ENCODE data around the gene TRAPPC5.

Gene TRAPPC5

GRCh38 chr19:7716762-7717161, 36.1 kb downstream of the TRAPPC5 start:
- TF ChIP-seq SPI1 (IDR thresholded peaks at IDR 0.05; ENCODE audit: borderline replicate concordance, low read depth): no peak
- TF ChIP-seq CTCF (IDR thresholded peaks at IDR 0.05; ENCODE audit: insufficient read depth, low read length): no peak
- TF ChIP-seq GABPA (IDR thresholded peaks at IDR 0.05; ENCODE audit: low read depth): no peak
- no peak for TF ChIP-seq POLR2AphosphoS5 (IDR thresholded peaks at IDR 0.05; ENCODE audit: low read depth)
- no peaks in the 10 kb centered on the region for H3K27me3 ChIP-seq (ENCODE audit: insufficient read depth, poor library complexity, severe bottlenecking)
- no peak overlapping the region for H3K4me3 ChIP-seq (replicated peaks; ENCODE audit: insufficient read depth, low read length)

GRCh38 chr19:7718668-7719067, 38.0 kb downstream of the TRAPPC5 start:
- TF ChIP-seq CTCF (IDR thresholded peaks at IDR 0.05; ENCODE audit: insufficient read depth, low read length) (no peak), POLR2AphosphoS5 (IDR thresholded peaks at IDR 0.05; ENCODE audit: low read depth) (no peak), SPI1 (IDR thresholded peaks at IDR 0.05; ENCODE audit: borderline replicate concordance, low read depth) (no peak), REST (IDR thresholded peaks at IDR 0.05; ENCODE audit: insufficient replicate concordance, low read depth) (no peak), GABPA (IDR thresholded peaks at IDR 0.05; ENCODE audit: low read depth) (no peak)
- DNase-seq (ENCODE audit: low read depth in 1 of 2, low spot score in 1 of 2): no peak
- Histone ChIP-seq H3K27ac (replicated peaks) (no peak overlapping the region), H3K4me3 (replicated peaks; ENCODE audit: insufficient read depth, low read length) (no peak overlapping the region), H3K27me3 (ENCODE audit: insufficient read depth, poor library complexity, severe bottlenecking) (no peaks in the 10 kb centered on the region)

More at GRCh38 chr19:7716762-7717161, 36.1 kb downstream of the TRAPPC5 start:
- H3K27ac ChIP-seq (replicated peaks): no peak overlapping the region; the same call in 1 of the 2 replicates
- no peak for DNase-seq (ENCODE audit: low read depth in 1 of 2, low spot score in 1 of 2)

GRCh38 chr19:7720351-7720750, 39.7 kb downstream of the TRAPPC5 start:
- H3K27me3 ChIP-seq (ENCODE audit: insufficient read depth, poor library complexity, severe bottlenecking): no peaks in the 10 kb centered on the region
- TF ChIP-seq POLR2AphosphoS5 (IDR thresholded peaks at IDR 0.05; ENCODE audit: low read depth) (no peak), GABPA (IDR thresholded peaks at IDR 0.05; ENCODE audit: low read depth) (no peak), SPI1 (IDR thresholded peaks at IDR 0.05; ENCODE audit: borderline replicate concordance, low read depth) (no peak), CTCF (IDR thresholded peaks at IDR 0.05; ENCODE audit: insufficient read depth, low read length) (no peak), REST (IDR thresholded peaks at IDR 0.05; ENCODE audit: insufficient replicate concordance, low read depth) (no peak)
- DNase-seq (ENCODE audit: low read depth in 1 of 2, low spot score in 1 of 2): no peak

GRCh38 chr19:7722231-7722651, 41.6 kb downstream of the TRAPPC5 start:
- H3K27me3 ChIP-seq (ENCODE audit: insufficient read depth, poor library complexity, severe bottlenecking): no peaks in the 10 kb centered on the region
- no peak for DNase-seq (ENCODE audit: low read depth in 1 of 2, low spot score in 1 of 2)
- TF ChIP-seq POLR2AphosphoS5 (IDR thresholded peaks at IDR 0.05; ENCODE audit: low read depth) (no peak), GABPA (IDR thresholded peaks at IDR 0.05; ENCODE audit: low read depth) (no peak), REST (IDR thresholded peaks at IDR 0.05; ENCODE audit: insufficient replicate concordance, low read depth) (no peak), CTCF (IDR thresholded peaks at IDR 0.05; ENCODE audit: insufficient read depth, low read length) (no peak), SPI1 (IDR thresholded peaks at IDR 0.05; ENCODE audit: borderline replicate concordance, low read depth) (no peak)
- H3K27ac ChIP-seq (replicated peaks): no peak overlapping the region
- H3K4me3 ChIP-seq (replicated peaks; ENCODE audit: insufficient read depth, low read length): no peak overlapping the region

More at GRCh38 chr19:7720351-7720750, 39.7 kb downstream of the TRAPPC5 start:
- H3K27ac ChIP-seq (replicated peaks): no peak overlapping the region
- H3K4me3 ChIP-seq (replicated peaks; ENCODE audit: insufficient read depth, low read length): no peak overlapping the region
